Activated CD8-positive, alpha-beta memory T cell treated with anti-CD3 and anti-CD28 coated beads for 36 hours (primary cell): ENCODE results near the gene SP4. TPM values are rescaled to one million over a fixed set of nuclear protein-coding genes. Genes with fewer than 3 reads are reported as not detected.

Experiments
- CTCF ChIA-PET: fragments of 350-600 bp; sonication (Branson Sonifier 250); formaldehyde crosslinking; loops from one replicate; lab custom pipeline; 2021; ENCODE audit warnings: antibody characterized with exemption; lab: Charles Lee
- POLR2A ChIA-PET: fragments of 350-600 bp; sonication (Branson Sonifier 250); formaldehyde crosslinking; loops from one replicate; lab custom pipeline; 2021; ENCODE audit warnings: antibody characterized with exemption; lab: Charles Lee
- total RNA-seq, 2 experiments: library from RNA; stranded (reverse); gene quantifications; one replicate each; pipeline ENCODE4 v1.2.3, GENCODE V29; 2021

Gene SP4
- total RNA-seq, 2 experiments from 2014 or later, result 20.8 to 21.0 TPM

DNA sequence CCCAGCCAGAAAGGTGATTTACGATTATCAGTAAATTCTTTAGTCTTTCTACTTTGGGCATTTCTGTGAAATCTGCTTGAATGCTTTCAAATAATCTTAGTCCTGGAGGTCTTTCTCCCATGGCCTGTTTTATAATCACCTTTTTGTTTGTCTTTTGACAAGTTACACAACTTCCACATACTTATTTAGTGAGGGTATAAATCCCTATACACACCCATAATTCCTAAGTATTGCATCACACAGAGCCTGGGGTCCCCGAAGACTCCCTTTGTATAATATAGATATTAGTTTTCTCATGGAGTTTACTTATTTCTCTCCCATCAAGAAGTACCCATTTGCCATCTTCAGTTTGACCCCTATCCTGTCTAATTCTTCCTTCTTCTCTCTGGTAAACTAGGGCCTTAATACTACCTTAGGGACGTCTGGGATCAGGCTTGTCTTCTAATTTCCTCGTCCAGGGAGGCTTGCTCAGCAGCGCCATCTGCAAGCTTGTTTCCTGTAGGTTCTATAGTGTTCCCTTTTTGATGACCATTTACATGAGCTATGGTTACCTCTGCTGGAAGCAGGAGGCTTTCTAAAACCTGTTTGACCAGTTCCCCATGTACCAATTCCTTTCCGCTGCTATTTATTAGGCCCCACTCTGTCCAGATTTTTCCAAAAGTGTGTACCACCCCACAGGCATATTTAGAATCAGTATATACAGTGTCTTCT is 123.1 kb downstream of the SP4 start:
- ChIA-PET POLR2A (no interaction called here), CTCF (no interaction called here)

DNA sequence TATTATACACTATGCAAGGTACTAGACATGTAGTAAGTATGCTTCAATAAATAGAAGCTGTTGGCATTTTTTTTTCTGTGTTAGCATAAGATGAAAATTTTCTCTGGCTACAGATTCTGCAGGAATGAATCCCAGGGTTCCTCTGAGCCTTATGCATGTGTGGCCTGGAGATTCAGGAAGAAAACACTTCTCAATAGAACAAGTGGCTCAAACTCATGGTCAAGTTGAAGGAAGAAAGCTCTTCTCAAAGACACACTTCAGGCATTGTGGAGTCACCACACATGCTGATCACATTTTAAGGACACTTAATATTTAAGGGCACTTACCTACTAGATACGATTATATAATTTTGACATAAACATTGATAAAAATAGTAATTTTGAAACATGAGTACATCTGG is 134.5 kb downstream of the SP4 start:
- POLR2A ChIA-PET, result no interaction called here

More for the DNA sequence above, 134.5 kb downstream of the SP4 start:
- CTCF ChIA-PET, result no interaction called here

Other genes with a start within 250 kb of the SP4 start
- not detected for gene DNAH11, start 115.0 kb downstream of the SP4 start, total RNA-seq